ENCODE results near the gene CCDC80.

Gene CCDC80

DNA sequence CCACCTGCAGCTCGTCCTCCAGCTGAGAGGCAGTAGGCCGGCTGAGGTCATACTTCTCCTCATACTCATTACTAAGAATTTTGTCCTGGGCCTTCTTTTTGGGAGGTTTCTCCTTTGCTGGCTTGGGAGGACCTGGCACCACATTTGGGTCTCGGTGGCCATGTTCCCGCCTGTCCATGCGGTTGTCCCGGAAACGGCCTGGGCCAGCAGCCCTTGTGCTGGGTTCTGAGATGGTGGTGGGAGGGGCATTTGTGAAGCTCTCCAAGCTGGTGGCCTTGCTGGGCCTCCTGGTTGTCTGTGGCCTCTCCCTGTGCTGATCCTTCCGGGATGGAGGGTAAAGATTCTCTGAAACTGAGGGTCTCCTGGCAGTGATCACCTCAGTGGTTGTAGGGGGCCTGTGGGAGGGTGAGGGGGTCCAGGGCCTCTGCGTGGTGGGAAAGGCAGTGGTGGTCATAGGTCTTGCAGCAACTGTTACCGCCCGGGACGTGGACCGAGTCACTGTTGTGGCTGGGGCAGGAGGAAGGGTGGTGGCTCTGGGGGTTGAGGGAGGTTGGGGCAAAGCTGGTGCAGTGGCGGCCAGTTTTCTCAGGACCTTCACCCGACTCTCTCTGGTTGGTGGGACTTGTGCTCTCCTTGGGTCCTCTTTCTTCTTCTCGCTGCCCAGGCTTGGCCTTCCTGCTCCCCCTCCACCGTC lies 2.5 kb downstream of the CCDC80 start:
- TF ChIP-seq, protein P1, sequence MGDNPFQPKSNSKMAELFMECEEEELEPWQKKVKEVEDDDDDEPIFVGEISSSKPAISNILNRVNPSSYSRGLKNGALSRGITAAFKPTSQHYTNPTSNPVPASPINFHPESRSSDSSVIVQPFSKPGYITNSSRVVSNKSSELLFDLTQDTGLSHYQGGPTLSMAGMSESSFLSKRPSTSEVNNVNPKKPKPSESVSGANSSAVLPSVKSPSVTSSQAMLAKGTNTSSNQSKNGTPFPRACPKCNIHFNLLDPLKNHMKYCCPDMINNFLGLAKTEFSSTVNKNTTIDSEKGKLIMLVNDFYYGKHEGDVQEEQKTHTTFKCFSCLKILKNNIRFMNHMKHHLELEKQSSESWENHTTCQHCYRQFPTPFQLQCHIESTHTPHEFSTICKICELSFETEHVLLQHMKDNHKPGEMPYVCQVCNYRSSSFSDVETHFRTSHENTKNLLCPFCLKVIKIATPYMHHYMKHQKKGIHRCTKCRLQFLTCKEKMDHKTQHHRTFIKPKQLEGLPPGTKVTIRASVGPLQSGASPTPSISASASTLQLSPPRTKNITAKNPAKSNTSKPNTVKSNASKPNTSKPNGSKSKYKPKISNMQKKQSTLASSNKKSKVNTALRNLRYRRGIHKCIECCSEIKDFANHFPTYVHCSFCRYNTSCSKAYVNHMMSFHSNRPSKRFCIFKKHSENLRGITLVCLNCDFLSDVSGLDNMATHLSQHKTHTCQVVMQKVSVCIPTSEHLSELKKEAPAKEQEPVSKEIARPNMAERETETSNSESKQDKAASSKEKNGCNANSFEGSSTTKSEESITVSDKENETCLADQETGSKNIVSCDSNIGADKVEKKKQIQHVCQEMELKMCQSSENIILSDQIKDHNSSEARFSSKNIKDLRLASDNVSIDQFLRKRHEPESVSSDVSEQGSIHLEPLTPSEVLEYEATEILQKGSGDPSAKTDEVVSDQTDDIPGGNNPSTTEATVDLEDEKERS (tag by site-specific recombination; IDR thresholded peaks at IDR 0.05) = no peak
- TF ChIP-seq ZBTB8A (tag by site-specific recombination; IDR thresholded peaks at IDR 0.05) = no peak
- Histone ChIP-seq H3K4me3 (ENCODE audit: low read depth, low read length) (no peak overlapping the region), H3K36me3 (ENCODE audit: control insufficient read depth in 2 of 2, insufficient read depth in 1 of 2, low read length in 2 of 2) (no peaks in the 10 kb centered on the region), H3K4me1 (ENCODE audit: control insufficient read depth, insufficient read depth, low read length) (peaks cover 5% of the 10 kb centered on the region), H3K9me3 (ENCODE audit: control insufficient read depth, insufficient read depth, low read depth, low read length) (no peaks in the 10 kb centered on the region), H3K27ac (ENCODE audit: extremely low read depth, low read depth, low read length) (no peak overlapping the region)
- ChIA-PET POLR2A (no interaction called here), CTCF (interaction anchor here (0.6 kb wide), 1 partner anchor 57 kb away, joined by 3 read pairs; no protein-coding TSS in a partner anchor)

DNA sequence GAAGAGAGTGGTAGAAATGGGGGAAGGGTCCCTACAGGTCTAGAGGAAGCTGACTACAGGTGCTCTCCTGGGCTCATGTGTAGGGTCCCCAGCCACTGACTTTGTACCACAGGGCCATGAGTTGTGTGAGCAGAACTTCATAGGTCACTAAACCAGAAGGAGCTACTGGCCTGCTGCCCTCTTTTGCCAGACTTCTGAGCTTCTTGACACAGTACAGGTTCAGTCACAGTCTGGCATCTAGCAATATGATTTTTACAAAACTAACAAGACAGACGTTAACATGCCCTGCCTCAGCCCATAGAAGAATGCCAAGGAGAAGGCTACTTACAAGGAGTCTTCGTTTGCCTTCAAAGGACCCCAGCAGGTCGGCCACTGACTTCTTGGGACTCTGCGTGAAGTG lies 3.2 kb downstream of the CCDC80 start:
- H3K36me3 ChIP-seq (ENCODE audit: control insufficient read depth in 2 of 2, insufficient read depth in 1 of 2, low read length in 2 of 2) = no peaks in the 10 kb centered on the region
- POLR2A ChIA-PET = no interaction called here
- peaks cover 10% of the 10 kb centered on the region for H3K4me1 ChIP-seq (ENCODE audit: control insufficient read depth, insufficient read depth, low read length)
- H3K9me3 ChIP-seq (ENCODE audit: control insufficient read depth, insufficient read depth, low read depth, low read length) = no peaks in the 10 kb centered on the region
- CTCF ChIA-PET = interaction anchor here (0.6 to 2.7 kb wide), 2 partner anchors 7 to 55 kb away, joined by 7 to 8 read pairs; no protein-coding TSS in a partner anchor
- no peak overlapping the region for H3K4me3 ChIP-seq (ENCODE audit: low read depth, low read length)
- TF ChIP-seq, protein P2, sequence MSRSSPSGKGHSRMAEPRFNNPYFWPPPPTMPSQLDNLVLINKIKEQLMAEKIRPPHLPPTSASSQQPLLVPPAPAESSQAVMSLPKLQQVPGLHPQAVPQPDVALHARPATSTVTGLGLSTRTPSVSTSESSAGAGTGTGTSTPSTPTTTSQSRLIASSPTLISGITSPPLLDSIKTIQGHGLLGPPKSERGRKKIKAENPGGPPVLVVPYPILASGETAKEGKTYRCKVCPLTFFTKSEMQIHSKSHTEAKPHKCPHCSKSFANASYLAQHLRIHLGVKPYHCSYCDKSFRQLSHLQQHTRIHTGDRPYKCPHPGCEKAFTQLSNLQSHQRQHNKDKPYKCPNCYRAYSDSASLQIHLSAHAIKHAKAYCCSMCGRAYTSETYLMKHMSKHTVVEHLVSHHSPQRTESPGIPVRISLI (tag by site-specific recombination; IDR thresholded peaks at IDR 0.05) = no peak
- TF ChIP-seq ZNF155 (tag by site-specific recombination; IDR thresholded peaks at IDR 0.05) (no peak), ZSCAN16 (tag by site-specific recombination; IDR thresholded peaks at IDR 0.05) (no peak), ZNF629 (tag by site-specific recombination; IDR thresholded peaks at IDR 0.05) (no peak), ZNF341 (tag by site-specific recombination; IDR thresholded peaks at IDR 0.05; ENCODE audit: low read depth) (no peak)
- TF ChIP-seq, protein P3, sequence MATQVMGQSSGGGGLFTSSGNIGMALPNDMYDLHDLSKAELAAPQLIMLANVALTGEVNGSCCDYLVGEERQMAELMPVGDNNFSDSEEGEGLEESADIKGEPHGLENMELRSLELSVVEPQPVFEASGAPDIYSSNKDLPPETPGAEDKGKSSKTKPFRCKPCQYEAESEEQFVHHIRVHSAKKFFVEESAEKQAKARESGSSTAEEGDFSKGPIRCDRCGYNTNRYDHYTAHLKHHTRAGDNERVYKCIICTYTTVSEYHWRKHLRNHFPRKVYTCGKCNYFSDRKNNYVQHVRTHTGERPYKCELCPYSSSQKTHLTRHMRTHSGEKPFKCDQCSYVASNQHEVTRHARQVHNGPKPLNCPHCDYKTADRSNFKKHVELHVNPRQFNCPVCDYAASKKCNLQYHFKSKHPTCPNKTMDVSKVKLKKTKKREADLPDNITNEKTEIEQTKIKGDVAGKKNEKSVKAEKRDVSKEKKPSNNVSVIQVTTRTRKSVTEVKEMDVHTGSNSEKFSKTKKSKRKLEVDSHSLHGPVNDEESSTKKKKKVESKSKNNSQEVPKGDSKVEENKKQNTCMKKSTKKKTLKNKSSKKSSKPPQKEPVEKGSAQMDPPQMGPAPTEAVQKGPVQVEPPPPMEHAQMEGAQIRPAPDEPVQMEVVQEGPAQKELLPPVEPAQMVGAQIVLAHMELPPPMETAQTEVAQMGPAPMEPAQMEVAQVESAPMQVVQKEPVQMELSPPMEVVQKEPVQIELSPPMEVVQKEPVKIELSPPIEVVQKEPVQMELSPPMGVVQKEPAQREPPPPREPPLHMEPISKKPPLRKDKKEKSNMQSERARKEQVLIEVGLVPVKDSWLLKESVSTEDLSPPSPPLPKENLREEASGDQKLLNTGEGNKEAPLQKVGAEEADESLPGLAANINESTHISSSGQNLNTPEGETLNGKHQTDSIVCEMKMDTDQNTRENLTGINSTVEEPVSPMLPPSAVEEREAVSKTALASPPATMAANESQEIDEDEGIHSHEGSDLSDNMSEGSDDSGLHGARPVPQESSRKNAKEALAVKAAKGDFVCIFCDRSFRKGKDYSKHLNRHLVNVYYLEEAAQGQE (tag by site-specific recombination; IDR thresholded peaks at IDR 0.05) = no peak
- no peak overlapping the region for H3K27ac ChIP-seq (ENCODE audit: extremely low read depth, low read depth, low read length)

DNA sequence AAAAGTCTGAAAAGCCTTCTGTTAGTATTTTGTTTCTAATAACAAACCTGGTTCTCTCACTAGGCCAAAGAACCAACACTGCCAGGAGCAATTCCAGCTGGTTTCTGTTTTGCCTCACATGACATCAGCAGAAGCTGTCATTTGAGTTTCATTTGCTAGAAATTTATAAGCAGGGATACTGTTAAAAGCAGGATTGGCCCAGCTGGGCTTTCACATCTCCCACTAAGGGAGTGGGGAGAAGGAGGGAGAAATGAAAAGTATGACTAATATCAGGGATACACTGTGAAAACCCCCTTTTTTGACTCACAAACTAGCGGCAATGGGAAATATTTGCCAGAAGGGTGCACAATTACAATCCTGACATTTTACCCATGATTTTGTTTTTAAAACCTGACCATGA lies 5.3 kb downstream of the CCDC80 start:
- ChIA-PET CTCF (interaction anchor here (1.2 to 2.7 kb wide), 2 partner anchors 53 to 56 kb away, joined by 5 to 8 read pairs; no protein-coding TSS in a partner anchor), POLR2A (no interaction called here)
- Histone ChIP-seq H3K9me3 (ENCODE audit: control insufficient read depth, insufficient read depth, low read depth, low read length) (no peaks in the 10 kb centered on the region), H3K36me3 (ENCODE audit: control insufficient read depth in 2 of 2, insufficient read depth in 1 of 2, low read length in 2 of 2) (no peaks in the 10 kb centered on the region), H3K27ac (ENCODE audit: extremely low read depth, low read depth, low read length) (no peak overlapping the region), H3K4me3 (ENCODE audit: low read depth, low read length) (no peak overlapping the region), H3K4me1 (ENCODE audit: control insufficient read depth, insufficient read depth, low read length) (peaks cover 10% of the 10 kb centered on the region)
- TF ChIP-seq, protein P4, sequence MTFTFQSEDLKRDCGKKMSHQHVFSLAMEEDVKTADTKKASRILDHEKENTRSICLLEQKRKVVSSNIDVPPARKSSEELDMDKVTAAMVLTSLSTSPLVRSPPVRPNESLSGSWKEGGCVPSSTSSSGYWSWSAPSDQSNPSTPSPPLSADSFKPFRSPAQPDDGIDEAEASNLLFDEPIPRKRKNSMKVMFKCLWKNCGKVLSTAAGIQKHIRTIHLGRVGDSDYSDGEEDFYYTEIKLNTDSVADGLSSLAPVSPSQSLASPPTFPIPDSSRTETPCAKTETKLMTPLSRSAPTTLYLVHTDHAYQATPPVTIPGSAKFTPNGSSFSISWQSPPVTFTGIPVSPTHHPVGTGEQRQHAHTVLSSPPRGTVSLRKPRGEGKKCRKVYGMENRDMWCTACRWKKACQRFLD (tag by site-specific recombination; IDR thresholded peaks at IDR 0.05) = no peak
- no peak for TF ChIP-seq ZSCAN16 (tag by site-specific recombination; IDR thresholded peaks at IDR 0.05)
- TF ChIP-seq, protein P5, sequence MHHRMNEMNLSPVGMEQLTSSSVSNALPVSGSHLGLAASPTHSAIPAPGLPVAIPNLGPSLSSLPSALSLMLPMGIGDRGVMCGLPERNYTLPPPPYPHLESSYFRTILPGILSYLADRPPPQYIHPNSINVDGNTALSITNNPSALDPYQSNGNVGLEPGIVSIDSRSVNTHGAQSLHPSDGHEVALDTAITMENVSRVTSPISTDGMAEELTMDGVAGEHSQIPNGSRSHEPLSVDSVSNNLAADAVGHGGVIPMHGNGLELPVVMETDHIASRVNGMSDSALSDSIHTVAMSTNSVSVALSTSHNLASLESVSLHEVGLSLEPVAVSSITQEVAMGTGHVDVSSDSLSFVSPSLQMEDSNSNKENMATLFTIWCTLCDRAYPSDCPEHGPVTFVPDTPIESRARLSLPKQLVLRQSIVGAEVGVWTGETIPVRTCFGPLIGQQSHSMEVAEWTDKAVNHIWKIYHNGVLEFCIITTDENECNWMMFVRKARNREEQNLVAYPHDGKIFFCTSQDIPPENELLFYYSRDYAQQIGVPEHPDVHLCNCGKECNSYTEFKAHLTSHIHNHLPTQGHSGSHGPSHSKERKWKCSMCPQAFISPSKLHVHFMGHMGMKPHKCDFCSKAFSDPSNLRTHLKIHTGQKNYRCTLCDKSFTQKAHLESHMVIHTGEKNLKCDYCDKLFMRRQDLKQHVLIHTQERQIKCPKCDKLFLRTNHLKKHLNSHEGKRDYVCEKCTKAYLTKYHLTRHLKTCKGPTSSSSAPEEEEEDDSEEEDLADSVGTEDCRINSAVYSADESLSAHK (tag by site-specific recombination; IDR thresholded peaks at IDR 0.05) = no peak
- no peak for TF ChIP-seq ZNF157 (tag by site-specific recombination; IDR thresholded peaks at IDR 0.05)
- no peak for TF ChIP-seq ZNF785 (tag by site-specific recombination; IDR thresholded peaks at IDR 0.05)
- TF ChIP-seq ZNF311 (tag by site-specific recombination; IDR thresholded peaks at IDR 0.05; ENCODE audit: borderline replicate concordance) = no peak
- TF ChIP-seq, protein P6, sequence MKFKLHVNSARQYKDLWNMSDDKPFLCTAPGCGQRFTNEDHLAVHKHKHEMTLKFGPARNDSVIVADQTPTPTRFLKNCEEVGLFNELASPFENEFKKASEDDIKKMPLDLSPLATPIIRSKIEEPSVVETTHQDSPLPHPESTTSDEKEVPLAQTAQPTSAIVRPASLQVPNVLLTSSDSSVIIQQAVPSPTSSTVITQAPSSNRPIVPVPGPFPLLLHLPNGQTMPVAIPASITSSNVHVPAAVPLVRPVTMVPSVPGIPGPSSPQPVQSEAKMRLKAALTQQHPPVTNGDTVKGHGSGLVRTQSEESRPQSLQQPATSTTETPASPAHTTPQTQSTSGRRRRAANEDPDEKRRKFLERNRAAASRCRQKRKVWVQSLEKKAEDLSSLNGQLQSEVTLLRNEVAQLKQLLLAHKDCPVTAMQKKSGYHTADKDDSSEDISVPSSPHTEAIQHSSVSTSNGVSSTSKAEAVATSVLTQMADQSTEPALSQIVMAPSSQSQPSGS (tag by site-specific recombination; IDR thresholded peaks at IDR 0.05; ENCODE audit: low read depth) = no peak
